Panc1 (cell line): Measurements from ENCODE around the gene CFAP77. TPM values are rescaled to one million over a fixed set of nuclear protein-coding genes. Genes with fewer than 3 reads are reported as not detected.

Experiments used
- ATAC-seq: fragments of 200-7000 bp; cut with Tn5 transposase; 2 replicates; pipeline ENCODE4 v1.9.1; 2020; ENCODE audit warnings: mild to moderate bottlenecking, moderate library complexity
- BruUV-seq: library from RNA; stranded (reverse); fragments of 400-500 nt; replicated peaks from 2 replicates; lab custom pipeline; 2021; lab: Mats Ljungman, UMichigan
- CTCF ChIA-PET: fragments of 300-600 bp; sonication (Branson Sonifier 250); formaldehyde crosslinking; loops from one replicate; lab custom pipeline; 2022; ENCODE audit warnings: antibody characterized with exemption; lab: Charles Lee
- POLR2A ChIA-PET: fragments of 300-600 bp; sonication (Branson Sonifier 250); formaldehyde crosslinking; loops from one replicate; lab custom pipeline; 2022; ENCODE audit warnings: antibody characterized with exemption; lab: Charles Lee
- DNase-seq: peaks from one replicate; pipeline ENCODE4 v3.0.0-alpha.2; 2010; ENCODE audit warnings: low read depth, low spot score
- H3K27ac ChIP-seq: 2 replicates; pipeline ENCODE4 v1.5.1; 2011; ENCODE audit warnings: mild to moderate bottlenecking, low read length, inconsistent platforms
- H3K27me3 ChIP-seq: fragments of 200-500 bp; sonication (Bioruptor generic); 2 replicates; pipeline ENCODE4 v1.6.0; 2014; ENCODE audit warnings: low read length, inconsistent platforms; ENCODE audit not compliant: control insufficient read depth, insufficient read depth
- H3K36me3 ChIP-seq: fragments of 200-500 bp; sonication (Bioruptor generic); 2 replicates; pipeline ENCODE4 v1.5.1; 2014; ENCODE audit warnings: inconsistent platforms, mild to moderate bottlenecking, low read length, moderate library complexity; ENCODE audit not compliant: control insufficient read depth, insufficient read depth
- H3K4me1 ChIP-seq: 2 replicates; pipeline ENCODE4 v1.5.1; 2011; ENCODE audit warnings: inconsistent platforms, mild to moderate bottlenecking, low read length, moderate library complexity; ENCODE audit not compliant: control insufficient read depth, insufficient read depth
- H3K4me3 ChIP-seq, 2 experiments: 2 replicates each; pipeline ENCODE4 v1.5.1; 2011 to 2012; ENCODE audit warnings: low read depth in 2 of 2, low read length in 2 of 2, mild to moderate bottlenecking in 2 of 2, inconsistent platforms in 1 of 2, moderate library complexity in 1 of 2
- H3K9me3 ChIP-seq: fragments of 200-500 bp; sonication (Bioruptor generic); 2 replicates; pipeline ENCODE4 v1.5.1; 2014; ENCODE audit warnings: low read depth, mild to moderate bottlenecking, inconsistent platforms, low read length, moderate library complexity; ENCODE audit not compliant: control insufficient read depth, insufficient read depth
- CTCF ChIP-seq: fragments of 450-650 bp; IDR thresholded peaks from 2 replicates; pipeline ENCODE4 v1.5.1; 2017; ENCODE audit warnings: mild to moderate bottlenecking
- POLR2AphosphoS5 ChIP-seq: IDR thresholded peaks from 2 replicates; pipeline ENCODE4 v1.6.1; 2012; ENCODE audit warnings: mild to moderate bottlenecking, low read depth, low read length, moderate library complexity
- REST ChIP-seq, 2 experiments: IDR thresholded peaks; 2 replicates each; pipeline ENCODE4 v1.6.1; 2011 to 2012; ENCODE audit warnings: low read depth in 2 of 2, control low read depth in 1 of 2, low read length in 1 of 2, mild to moderate bottlenecking in 1 of 2, moderate library complexity in 1 of 2; ENCODE audit not compliant: insufficient read depth in 1 of 2
- SIN3A ChIP-seq: IDR thresholded peaks from 2 replicates; pipeline ENCODE4 v1.6.1; 2012; ENCODE audit warnings: low read depth, mild to moderate bottlenecking, low read length, moderate library complexity, borderline replicate concordance; ENCODE audit not compliant: insufficient read depth
- TCF7L2 ChIP-seq: IDR thresholded peaks from 2 replicates; pipeline ENCODE4 v1.6.1; 2011; ENCODE audit warnings: mild to moderate bottlenecking, low read depth, low read length, inconsistent platforms
- in situ Hi-C: cut with HindIII; loops from 2 replicates; pipeline ENCODE4 v1.10.0; 2016; ENCODE audit warnings: low sequenced_read_pairs, low pct_unique_long_range_greater_than_20kb
- intact Hi-C: fragments of 100-400 bp; cut with micrococcal nuclease; formaldehyde crosslinking; loops from one replicate; pipeline ENCODE4 v1.10.0; 2022; ENCODE audit not compliant: unreplicated experiment
- total RNA-seq: library from RNA; stranded (reverse); gene quantifications from one replicate; pipeline ENCODE4 v1.2.1, GENCODE V29; 2021; ENCODE audit not compliant: unreplicated experiment

The CFAP77 gene
- total RNA-seq, 1 experiment from 2014 or later = not detected

- no peaks in the 10 kb centered on the region for H3K36me3 ChIP-seq
- ATAC-seq (no peak), DNase-seq (no peak)
- POLR2A ChIA-PET = no interaction called here
- no peak for TF ChIP-seq SIN3A
- no peak for TF ChIP-seq CTCF
- no peak for TF ChIP-seq TCF7L2
- no peak for TF ChIP-seq POLR2AphosphoS5
- no peak for TF ChIP-seq REST (IDR thresholded peaks at IDR 0.05; ENCODE audit: insufficient read depth in 1 of 2, low read depth in 2 of 2, low read length in 1 of 2)
- H3K4me1 ChIP-seq = no peaks in the 10 kb centered on the region; the same call in 1 of the 2 replicates
- no peaks in the 10 kb centered on the region for H3K9me3 ChIP-seq
- no peak overlapping the region for H3K27ac ChIP-seq
- intact Hi-C loops = no loop called here
- H3K4me3 ChIP-seq = no peak overlapping the region
- in situ Hi-C loops = no loop called here
- no TSS peak for BruUV-seq
- H3K27me3 ChIP-seq = no peaks in the 10 kb centered on the region
- CTCF ChIA-PET = interaction anchor here (0.6 kb wide), 1 partner anchor 229 kb away, joined by 3 read pairs; no protein-coding TSS in a partner anchor
These were observed 64.2 kb downstream of the CFAP77 start for GRCh38 chr9:132474253-132474652.

- DNase-seq (no peak), ATAC-seq (no peak)
- no peaks in the 10 kb centered on the region for H3K27me3 ChIP-seq
- H3K36me3 ChIP-seq = no peaks in the 10 kb centered on the region
- ChIA-PET CTCF (no interaction called here), POLR2A (interaction anchor here (0.5 kb wide), 1 partner anchor 476 kb away, joined by 4 read pairs; no protein-coding TSS in a partner anchor)
- no peak overlapping the region for H3K4me3 ChIP-seq
- H3K4me1 ChIP-seq = no peaks in the 10 kb centered on the region
- no peaks in the 10 kb centered on the region for H3K9me3 ChIP-seq
- no peak overlapping the region for H3K27ac ChIP-seq
- in situ Hi-C loops (no loop called here), intact Hi-C loops (no loop called here)
- BruUV-seq = no TSS peak
- TF ChIP-seq SIN3A = no peak
- no peak for TF ChIP-seq REST (IDR thresholded peaks at IDR 0.05; ENCODE audit: insufficient read depth in 1 of 2, low read depth in 2 of 2, low read length in 1 of 2)
- no peak for TF ChIP-seq CTCF
- no peak for TF ChIP-seq TCF7L2
- no peak for TF ChIP-seq POLR2AphosphoS5
These were observed 68.5 kb downstream of the CFAP77 start for GRCh38 chr9:132478353-132479050.
